Ascending aorta (tissue), 2 donors: ENCODE measurements around the gene EIF4G2. TPM values are rescaled to one million over a fixed set of nuclear protein-coding genes. Genes with fewer than 3 reads are reported as not detected.
A peak's percentile ranks its signal among the peaks of the same experiment; 100 is the strongest.

Experiments
- DNase-seq, 2 donors: peaks; one replicate each; pipeline ENCODE4 v3.0.0-alpha.2; 2019; ENCODE audit warnings: low spot score in 2 of 2
- H3K27ac ChIP-seq, 2 donors: fragments of 200-600 bp; sonication (generic); one replicate each; pipeline ENCODE4 v1.5.1; 2016 to 2017; ENCODE audit warnings: mild to moderate bottlenecking in 1 of 2
- H3K27me3 ChIP-seq: fragments of 200-600 bp; sonication (generic); one replicate; pipeline ENCODE4 v1.5.1; 2017
- H3K36me3 ChIP-seq, 2 donors: fragments of 200-600 bp; sonication (generic); one replicate each; pipeline ENCODE4 v1.5.1; 2016
- H3K4me1 ChIP-seq, 2 donors: fragments of 200-600 bp; sonication (generic); one replicate each; pipeline ENCODE4 v1.5.1; 2016 to 2017; ENCODE audit warnings: mild to moderate bottlenecking in 1 of 2
- H3K4me3 ChIP-seq, 2 donors: fragments of 200-600 bp; sonication (generic); one replicate each; pipeline ENCODE4 v1.5.1; 2016 to 2017; ENCODE audit warnings: mild to moderate bottlenecking in 1 of 2
- H3K9me3 ChIP-seq, 2 donors: fragments of 200-600 bp; sonication (generic); one replicate each; pipeline ENCODE4 v1.5.1; 2016
- CTCF ChIP-seq, 3 experiments: fragments of 200-600 bp in 2 of 3; fragments of 450-650 bp in 1 of 3; sonication (generic) in 2 of 3; IDR thresholded peaks; one replicate each; pipeline ENCODE4 v1.5.1; 2016 to 2019; ENCODE audit warnings: antibody characterized with exemption in 3 of 3, mild to moderate bottlenecking in 1 of 3, moderate library complexity in 1 of 3
- intact Hi-C: fragments of 100-400 bp; cut with DNase I; formaldehyde crosslinking; loops from one replicate; pipeline ENCODE4 v1.15.1; 2023
- total RNA-seq: library from RNA; depleted of rRNA; stranded (reverse); fragments of >200 nt; gene quantifications from one replicate; pipeline ENCODE4 v1.1.0, GENCODE V29; 2016

Gene EIF4G2
- total RNA-seq, 1 donor from 2014 or later, result 311 TPM

- DNase-seq, result no peak
- Histone ChIP-seq H3K4me1 (peaks cover 0 to 4% of the 10 kb centered on the region in 2 donors), H3K27ac (no peak overlapping the region), H3K4me3 (no peak overlapping the region), H3K9me3 (no peaks in the 10 kb centered on the region), H3K36me3 (peaks cover 7 to 18% of the 10 kb centered on the region in 2 donors), H3K27me3 (no peaks in the 10 kb centered on the region)
- intact Hi-C loops, result no loop called here
- no peak for TF ChIP-seq CTCF (IDR thresholded peaks at IDR 0.05)
Measured at GRCh38 chr11:10847960-10848860, 39.5 kb upstream of the EIF4G2 start.

GRCh38 chr11:10846660-10847059 is 37.9 kb upstream of the EIF4G2 start:
- TF ChIP-seq CTCF (IDR thresholded peaks at IDR 0.05), result no peak
- intact Hi-C loops, result no loop called here

GRCh38 chr11:10845589-10845988 is 36.9 kb upstream of the EIF4G2 start:
- H3K27me3 ChIP-seq, result no peaks in the 10 kb centered on the region
- no peak for DNase-seq
- intact Hi-C loops, result no loop called here
- no peak overlapping the region for H3K27ac ChIP-seq
- TF ChIP-seq CTCF (IDR thresholded peaks at IDR 0.05), result no peak
- H3K36me3 ChIP-seq, result no peaks in the 10 kb centered on the region
- H3K4me3 ChIP-seq, result no peak overlapping the region
- peaks cover 0 to 4% of the 10 kb centered on the region in 2 donors for H3K4me1 ChIP-seq
- no peaks in the 10 kb centered on the region for H3K9me3 ChIP-seq

More at GRCh38 chr11:10846660-10847059, 37.9 kb upstream of the EIF4G2 start:
- H3K4me3 ChIP-seq, result no peak overlapping the region
- no peak for DNase-seq
- H3K36me3 ChIP-seq, result peaks cover 0 to 3% of the 10 kb centered on the region in 2 donors
- H3K9me3 ChIP-seq, result no peaks in the 10 kb centered on the region
- no peak overlapping the region for H3K27ac ChIP-seq
- H3K4me1 ChIP-seq, result peaks cover 0 to 4% of the 10 kb centered on the region in 2 donors
- H3K27me3 ChIP-seq, result no peaks in the 10 kb centered on the region

- Histone ChIP-seq H3K36me3 (no peaks in the 10 kb centered on the region), H3K27ac (peak overlapping the region in 1 of 2 donors; percentile 6), H3K27me3 (no peaks in the 10 kb centered on the region), H3K4me3 (no peak overlapping the region), H3K9me3 (no peaks in the 10 kb centered on the region), H3K4me1 (peaks cover 0 to 4% of the 10 kb centered on the region in 2 donors)
- DNase-seq, result no peak
- TF ChIP-seq CTCF (IDR thresholded peaks at IDR 0.05), result no peak
- intact Hi-C loops, result no loop called here
Measured at GRCh38 chr11:10844796-10845195, 36.1 kb upstream of the EIF4G2 start.

GRCh38 chr11:10844356-10844755 is 35.6 kb upstream of the EIF4G2 start:
- Histone ChIP-seq H3K36me3 (no peaks in the 10 kb centered on the region), H3K4me3 (no peak overlapping the region), H3K9me3 (no peaks in the 10 kb centered on the region), H3K27me3 (no peaks in the 10 kb centered on the region), H3K27ac (peak overlapping the region in 1 of 2 donors; percentile 6), H3K4me1 (peaks cover 0 to 4% of the 10 kb centered on the region in 2 donors)
- intact Hi-C loops, result no loop called here
- no peak for TF ChIP-seq CTCF (IDR thresholded peaks at IDR 0.05)
- no peak for DNase-seq
